ENCODE data around the gene USP4. TPM values are rescaled to one million over a fixed set of nuclear protein-coding genes. Genes with fewer than 3 reads are reported as not detected.

USP4 gene
- total RNA-seq, 2 experiments from 2014 or later = 94.3 to 95.2 TPM

GRCh38 chr3:49387721-49388120 lies 47.9 kb upstream of the USP4 start:
- intact Hi-C loops (cut with DNase I, micrococcal nuclease) = no loop called here
- no peak overlapping the region for H3K4me3 Mint-ChIP-seq
- Histone ChIP-seq H3K27ac (ENCODE audit: low read depth in 1 of 2, low read length in 2 of 2) (no peak overlapping the region), H3K27me3 (ENCODE audit: control insufficient read depth in 1 of 2, insufficient read depth in 2 of 2, low read length in 2 of 2) (no peaks in the 10 kb centered on the region), H3K36me3 (ENCODE audit: insufficient read depth, low read length) (peaks cover 12% of the 10 kb centered on the region), H3K4me1 (ENCODE audit: insufficient read depth, low read length) (peaks cover 67% of the 10 kb centered on the region), H3K9me3 (ENCODE audit: control insufficient read depth in 1 of 2, insufficient read depth in 1 of 2, low read length in 2 of 2) (no peaks in the 10 kb centered on the region), H3K4me3 (ENCODE audit: low read length) (no peak overlapping the region)
- H3K9me3 Mint-ChIP-seq = no peaks in the 10 kb centered on the region
- peak overlapping the region; percentile 37 for H3K27ac Mint-ChIP-seq
- no peak for TF ChIP-seq CTCF (IDR thresholded peaks at IDR 0.05)
- ChIA-PET POLR2A (interaction anchor here (1.0 kb wide), 2 partner anchors 47 to 83 kb away, joined by 3 read pairs; partner anchors contain the start of gene USP4), CTCF (interaction anchor here (1.7 kb wide), 1 partner anchor 48 kb away, joined by 5 read pairs; the partner anchor contains the start of gene USP4)
- H3K4me1 Mint-ChIP-seq (ENCODE audit: low read depth) = peaks cover 58% of the 10 kb centered on the region
- DNase-seq = no peak
- ATAC-seq (ENCODE audit: poor library complexity) = no peak
- peaks cover 35% of the 10 kb centered on the region for H3K36me3 Mint-ChIP-seq (ENCODE audit: low read depth)
- no peaks in the 10 kb centered on the region for H3K27me3 Mint-ChIP-seq

- peak overlapping the region; percentile 66 for H3K27ac Mint-ChIP-seq
- peak overlapping the region; percentile 40 for H3K4me3 Mint-ChIP-seq
These were observed 46.4 kb upstream of the USP4 start for GRCh38 chr3:49386056-49386756.

GRCh38 chr3:49385617-49386016 lies 45.8 kb upstream of the USP4 start:
- ChIA-PET CTCF (interaction anchor here (1.3 kb wide), 1 partner anchor 45 kb away, joined by 4 read pairs; no protein-coding TSS in a partner anchor), POLR2A (no interaction called here)
- DNase-seq (no peak), ATAC-seq (ENCODE audit: poor library complexity) (no peak)
- Histone ChIP-seq H3K36me3 (ENCODE audit: insufficient read depth, low read length) (peaks cover 12% of the 10 kb centered on the region), H3K9me3 (ENCODE audit: control insufficient read depth in 1 of 2, insufficient read depth in 1 of 2, low read length in 2 of 2) (no peaks in the 10 kb centered on the region), H3K4me1 (ENCODE audit: insufficient read depth, low read length) (peaks cover 65% of the 10 kb centered on the region), H3K27ac (ENCODE audit: low read depth in 1 of 2, low read length in 2 of 2) (no peak overlapping the region), H3K4me3 (ENCODE audit: low read length) (no peak overlapping the region), H3K27me3 (ENCODE audit: control insufficient read depth in 1 of 2, insufficient read depth in 2 of 2, low read length in 2 of 2) (no peaks in the 10 kb centered on the region)
- Mint-ChIP-seq H3K9me3 (no peaks in the 10 kb centered on the region), H3K36me3 (ENCODE audit: low read depth) (peaks cover 30% of the 10 kb centered on the region), H3K27me3 (no peaks in the 10 kb centered on the region), H3K4me3 (peak overlapping the region; percentile 7), H3K27ac (peak overlapping the region; percentile 66), H3K4me1 (ENCODE audit: low read depth) (peaks cover 60% of the 10 kb centered on the region)
- no peak for TF ChIP-seq CTCF (IDR thresholded peaks at IDR 0.05)
- intact Hi-C loops (cut with DNase I, micrococcal nuclease) = no loop called here

More at GRCh38 chr3:49386056-49386756, 46.4 kb upstream of the USP4 start:
- Histone ChIP-seq H3K4me1 (ENCODE audit: insufficient read depth, low read length) (peaks cover 66% of the 10 kb centered on the region), H3K9me3 (ENCODE audit: control insufficient read depth in 1 of 2, insufficient read depth in 1 of 2, low read length in 2 of 2) (no peaks in the 10 kb centered on the region), H3K4me3 (ENCODE audit: low read length) (no peak overlapping the region), H3K36me3 (ENCODE audit: insufficient read depth, low read length) (peaks cover 12% of the 10 kb centered on the region), H3K27ac (ENCODE audit: low read depth in 1 of 2, low read length in 2 of 2) (no peak overlapping the region), H3K27me3 (ENCODE audit: control insufficient read depth in 1 of 2, insufficient read depth in 2 of 2, low read length in 2 of 2) (no peaks in the 10 kb centered on the region)
- DNase-seq (no peak), ATAC-seq (ENCODE audit: poor library complexity) (no peak)
- Mint-ChIP-seq H3K4me1 (ENCODE audit: low read depth) (peaks cover 58% of the 10 kb centered on the region), H3K9me3 (no peaks in the 10 kb centered on the region), H3K36me3 (ENCODE audit: low read depth) (peaks cover 31% of the 10 kb centered on the region), H3K27me3 (no peaks in the 10 kb centered on the region)
- no peak for TF ChIP-seq CTCF (IDR thresholded peaks at IDR 0.05)
- intact Hi-C loops (cut with DNase I, micrococcal nuclease) = no loop called here
- ChIA-PET CTCF (interaction anchor here (0.6 to 1.3 kb wide), 2 partner anchors 46 to 595 kb away, joined by 4 read pairs; no protein-coding TSS in a partner anchor), POLR2A (interaction anchor here (0.6 kb wide), 1 partner anchor 19 kb away, joined by 3 read pairs; no protein-coding TSS in a partner anchor)

All from CD4-positive, alpha-beta T cell (primary cell).